WTC11 (cell line): ENCODE results near the gene EHMT1. TPM values are rescaled to one million over a fixed set of nuclear protein-coding genes. Genes with fewer than 3 reads are reported as not detected.

Source experiments
- ATAC-seq: fragments of 200-7000 bp; cut with Tn5 transposase; 2 replicates; pipeline ENCODE4 v1.10.0; 2021; ENCODE audit warnings: mild to moderate bottlenecking, moderate library complexity
- CTCF ChIA-PET: fragments of 300-600 bp; sonication (Branson Sonifier 250); formaldehyde crosslinking; loops from one replicate; lab custom pipeline; 2021; ENCODE audit warnings: antibody characterized with exemption; lab: Charles Lee
- POLR2A ChIA-PET: fragments of 350-600 bp; sonication (Branson Sonifier 250); formaldehyde crosslinking; loops from one replicate; lab custom pipeline; 2021; ENCODE audit warnings: antibody characterized with exemption; lab: Charles Lee
- DNase-seq: peaks from one replicate; pipeline ENCODE4 v3.0.0; 2021; ENCODE audit warnings: low spot score
- H3K27ac Mint-ChIP-seq: 2 replicates; pipeline ENCODE4 v1.8.0; 2021; ENCODE audit warnings: mixed read lengths
- H3K27me3 Mint-ChIP-seq: 2 replicates; pipeline ENCODE4 v1.8.0; 2021; ENCODE audit warnings: low read depth, mild to moderate bottlenecking, moderate library complexity, mixed read lengths
- H3K36me3 Mint-ChIP-seq: 2 replicates; pipeline ENCODE4 v1.8.0; 2021; ENCODE audit warnings: mixed read lengths
- H3K4me1 Mint-ChIP-seq: 2 replicates; pipeline ENCODE4 v1.8.0; 2022; ENCODE audit warnings: mixed read lengths
- H3K4me3 Mint-ChIP-seq: 2 replicates; pipeline ENCODE4 v1.8.0; 2021; ENCODE audit warnings: mild to moderate bottlenecking, moderate library complexity, mixed read lengths
- H3K9me3 Mint-ChIP-seq: 2 replicates; pipeline ENCODE4 v1.8.0; 2021; ENCODE audit warnings: mixed read lengths
- FOXP1 ChIP-seq: sonication (generic); formaldehyde crosslinking; IDR thresholded peaks from 2 replicates; pipeline ENCODE4 v1.8.0; 2022; ENCODE audit warnings: missing genetic modification reagents, mild to moderate bottlenecking, moderate library complexity, borderline replicate concordance
- MYBL2 ChIP-seq: sonication (generic); formaldehyde crosslinking; IDR thresholded peaks from 2 replicates; pipeline ENCODE4 v1.8.1; 2023; ENCODE audit warnings: mild to moderate bottlenecking, moderate library complexity, missing genetic modification reagents
- RELA ChIP-seq: sonication (generic); formaldehyde crosslinking; IDR thresholded peaks from 2 replicates; pipeline ENCODE4 v1.8.1; 2022; ENCODE audit warnings: missing genetic modification reagents, mild to moderate bottlenecking, borderline replicate concordance
- SMAD4 ChIP-seq: sonication (generic); formaldehyde crosslinking; IDR thresholded peaks from 2 replicates; pipeline ENCODE4 v1.8.0; 2022; ENCODE audit warnings: mild to moderate bottlenecking, missing genetic modification reagents
- ZNF121 ChIP-seq: sonication (generic); formaldehyde crosslinking; IDR thresholded peaks from 2 replicates; pipeline ENCODE4 v1.8.0; 2023; ENCODE audit warnings: missing genetic modification reagents
- ZNF671 ChIP-seq: fragments of 250-450 bp; sonication (Bioruptor Pico); IDR thresholded peaks from 2 replicates; pipeline ENCODE4 v1.8.0; 2021; ENCODE audit warnings: mild to moderate bottlenecking
- total RNA-seq: library from RNA; stranded (reverse); gene quantifications from 3 replicates; pipeline ENCODE4 v1.2.3, GENCODE V29; 2021
- TF ChIP-seq, protein P1 (sequence below): sonication (generic); formaldehyde crosslinking; conservative IDR thresholded peaks from 2 replicates; pipeline ENCODE4 v1.8.1; 2023; ENCODE audit warnings: mild to moderate bottlenecking, low read depth, missing genetic modification reagents, moderate library complexity
- TF ChIP-seq, protein P2 (sequence below): fragments of 250-450 bp; sonication (Bioruptor Pico); IDR thresholded peaks from 2 replicates; pipeline ENCODE4 v1.9.0; 2021; ENCODE audit warnings: mild to moderate bottlenecking, borderline replicate concordance
- TF ChIP-seq, protein P3 (sequence below): sonication (generic); formaldehyde crosslinking; IDR thresholded peaks from 2 replicates; pipeline ENCODE4 v1.8.0; 2022; ENCODE audit warnings: missing genetic modification reagents
- TF ChIP-seq, protein P4 (sequence below): fragments of 250-450 bp; sonication (Bioruptor Pico); conservative IDR thresholded peaks from 2 replicates; pipeline ENCODE4 v1.9.0; 2021; ENCODE audit warnings: mild to moderate bottlenecking
- TF ChIP-seq, protein P5 (sequence below): sonication (generic); formaldehyde crosslinking; IDR thresholded peaks from 2 replicates; pipeline ENCODE4 v1.8.0; 2023; ENCODE audit warnings: mild to moderate bottlenecking, missing genetic modification reagents

The EHMT1 gene
- total RNA-seq, 1 experiment from 2014 or later = 170 TPM

DNA sequence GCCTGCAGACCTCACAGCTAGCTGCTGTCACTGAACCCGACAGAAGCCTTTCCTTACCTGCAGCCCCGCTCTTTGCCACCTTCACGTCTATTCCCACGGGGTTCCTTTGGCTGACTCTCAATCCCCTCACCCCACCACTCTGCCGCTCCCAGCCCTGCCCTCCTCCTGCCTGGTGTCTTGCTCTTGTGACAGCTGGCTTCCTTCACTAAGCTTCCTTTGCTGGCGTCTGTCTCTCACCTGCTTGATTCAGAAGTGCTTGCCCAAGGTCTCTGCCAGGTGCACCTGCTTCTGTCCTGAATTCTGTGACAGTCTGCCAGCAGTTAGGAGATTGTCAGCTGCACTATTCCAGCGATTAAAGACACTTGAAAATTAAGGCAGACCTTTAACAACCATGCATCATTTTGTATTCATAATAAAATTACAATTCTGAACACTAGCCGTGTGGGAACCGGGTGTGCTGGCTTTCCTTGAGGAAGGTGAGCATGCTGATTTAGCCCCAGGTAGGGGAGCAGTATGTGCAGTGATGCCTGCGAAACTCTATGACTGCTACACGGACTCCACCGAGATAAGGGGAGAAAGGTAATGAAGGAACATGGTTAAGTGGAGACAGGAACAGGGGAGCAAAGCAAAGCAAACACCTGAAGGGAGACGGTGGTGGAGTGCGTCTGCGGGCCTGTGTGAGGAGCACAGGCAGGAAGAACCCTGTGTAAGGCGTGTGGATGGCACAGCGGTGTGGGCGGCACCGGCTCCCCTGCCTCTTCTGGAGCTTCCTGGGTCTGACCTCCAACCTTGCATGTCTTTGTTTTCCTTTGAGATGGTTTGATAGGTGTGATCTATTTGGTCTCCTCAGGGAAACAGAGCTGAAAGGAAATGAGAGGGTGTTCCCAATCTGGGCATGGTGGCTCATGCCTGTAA, 178.7 kb downstream of the EHMT1 start:
- POLR2A ChIA-PET = no interaction called here
- Mint-ChIP-seq H3K4me1 (no peaks in the 10 kb centered on the region), H3K27ac (no peak overlapping the region), H3K9me3 (no peaks in the 10 kb centered on the region), H3K36me3 (peaks cover 78% of the 10 kb centered on the region), H3K4me3 (no peak overlapping the region), H3K27me3 (no peaks in the 10 kb centered on the region)
- no peak for DNase-seq
- no peak for ATAC-seq
- TF ChIP-seq, protein P1, sequence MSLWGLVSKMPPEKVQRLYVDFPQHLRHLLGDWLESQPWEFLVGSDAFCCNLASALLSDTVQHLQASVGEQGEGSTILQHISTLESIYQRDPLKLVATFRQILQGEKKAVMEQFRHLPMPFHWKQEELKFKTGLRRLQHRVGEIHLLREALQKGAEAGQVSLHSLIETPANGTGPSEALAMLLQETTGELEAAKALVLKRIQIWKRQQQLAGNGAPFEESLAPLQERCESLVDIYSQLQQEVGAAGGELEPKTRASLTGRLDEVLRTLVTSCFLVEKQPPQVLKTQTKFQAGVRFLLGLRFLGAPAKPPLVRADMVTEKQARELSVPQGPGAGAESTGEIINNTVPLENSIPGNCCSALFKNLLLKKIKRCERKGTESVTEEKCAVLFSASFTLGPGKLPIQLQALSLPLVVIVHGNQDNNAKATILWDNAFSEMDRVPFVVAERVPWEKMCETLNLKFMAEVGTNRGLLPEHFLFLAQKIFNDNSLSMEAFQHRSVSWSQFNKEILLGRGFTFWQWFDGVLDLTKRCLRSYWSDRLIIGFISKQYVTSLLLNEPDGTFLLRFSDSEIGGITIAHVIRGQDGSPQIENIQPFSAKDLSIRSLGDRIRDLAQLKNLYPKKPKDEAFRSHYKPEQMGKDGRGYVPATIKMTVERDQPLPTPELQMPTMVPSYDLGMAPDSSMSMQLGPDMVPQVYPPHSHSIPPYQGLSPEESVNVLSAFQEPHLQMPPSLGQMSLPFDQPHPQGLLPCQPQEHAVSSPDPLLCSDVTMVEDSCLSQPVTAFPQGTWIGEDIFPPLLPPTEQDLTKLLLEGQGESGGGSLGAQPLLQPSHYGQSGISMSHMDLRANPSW (CRISPR knock-in tag) = no peak
- TF ChIP-seq, protein P2, sequence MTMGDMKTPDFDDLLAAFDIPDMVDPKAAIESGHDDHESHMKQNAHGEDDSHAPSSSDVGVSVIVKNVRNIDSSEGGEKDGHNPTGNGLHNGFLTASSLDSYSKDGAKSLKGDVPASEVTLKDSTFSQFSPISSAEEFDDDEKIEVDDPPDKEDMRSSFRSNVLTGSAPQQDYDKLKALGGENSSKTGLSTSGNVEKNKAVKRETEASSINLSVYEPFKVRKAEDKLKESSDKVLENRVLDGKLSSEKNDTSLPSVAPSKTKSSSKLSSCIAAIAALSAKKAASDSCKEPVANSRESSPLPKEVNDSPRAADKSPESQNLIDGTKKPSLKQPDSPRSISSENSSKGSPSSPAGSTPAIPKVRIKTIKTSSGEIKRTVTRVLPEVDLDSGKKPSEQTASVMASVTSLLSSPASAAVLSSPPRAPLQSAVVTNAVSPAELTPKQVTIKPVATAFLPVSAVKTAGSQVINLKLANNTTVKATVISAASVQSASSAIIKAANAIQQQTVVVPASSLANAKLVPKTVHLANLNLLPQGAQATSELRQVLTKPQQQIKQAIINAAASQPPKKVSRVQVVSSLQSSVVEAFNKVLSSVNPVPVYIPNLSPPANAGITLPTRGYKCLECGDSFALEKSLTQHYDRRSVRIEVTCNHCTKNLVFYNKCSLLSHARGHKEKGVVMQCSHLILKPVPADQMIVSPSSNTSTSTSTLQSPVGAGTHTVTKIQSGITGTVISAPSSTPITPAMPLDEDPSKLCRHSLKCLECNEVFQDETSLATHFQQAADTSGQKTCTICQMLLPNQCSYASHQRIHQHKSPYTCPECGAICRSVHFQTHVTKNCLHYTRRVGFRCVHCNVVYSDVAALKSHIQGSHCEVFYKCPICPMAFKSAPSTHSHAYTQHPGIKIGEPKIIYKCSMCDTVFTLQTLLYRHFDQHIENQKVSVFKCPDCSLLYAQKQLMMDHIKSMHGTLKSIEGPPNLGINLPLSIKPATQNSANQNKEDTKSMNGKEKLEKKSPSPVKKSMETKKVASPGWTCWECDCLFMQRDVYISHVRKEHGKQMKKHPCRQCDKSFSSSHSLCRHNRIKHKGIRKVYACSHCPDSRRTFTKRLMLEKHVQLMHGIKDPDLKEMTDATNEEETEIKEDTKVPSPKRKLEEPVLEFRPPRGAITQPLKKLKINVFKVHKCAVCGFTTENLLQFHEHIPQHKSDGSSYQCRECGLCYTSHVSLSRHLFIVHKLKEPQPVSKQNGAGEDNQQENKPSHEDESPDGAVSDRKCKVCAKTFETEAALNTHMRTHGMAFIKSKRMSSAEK = no peak
- TF ChIP-seq ZNF671 (no peak), RELA (no peak), SMAD4 (CRISPR knock-in tag) (no peak), MYBL2 (CRISPR knock-in tag) (no peak)
- CTCF ChIA-PET = no interaction called here

DNA sequence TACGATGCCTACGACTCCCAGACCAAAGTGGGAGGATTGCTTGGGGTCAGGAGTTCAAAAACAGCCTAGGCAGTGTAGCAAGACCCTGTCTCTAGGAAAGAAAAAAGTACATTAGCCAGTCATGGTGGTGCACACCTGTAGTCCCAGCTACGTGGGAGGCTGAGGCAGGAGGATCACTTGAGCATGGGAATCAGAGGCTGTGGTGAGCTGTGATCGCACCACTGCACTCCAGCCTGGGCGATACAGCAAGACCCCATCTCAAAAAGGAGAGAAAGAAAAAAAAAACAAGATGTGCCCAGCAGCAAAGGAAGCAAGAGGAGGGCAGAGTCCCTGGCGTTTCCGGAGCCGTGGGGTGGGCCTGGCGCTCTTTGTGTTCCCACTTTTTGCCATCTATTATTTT, 179.3 kb downstream of the EHMT1 start:
- DNase-seq (no peak), ATAC-seq (no peak)
- Mint-ChIP-seq H3K27me3 (no peaks in the 10 kb centered on the region), H3K27ac (no peak overlapping the region), H3K9me3 (no peaks in the 10 kb centered on the region), H3K4me1 (no peaks in the 10 kb centered on the region), H3K36me3 (peaks cover 77% of the 10 kb centered on the region), H3K4me3 (no peak overlapping the region)
- TF ChIP-seq FOXP1 (CRISPR knock-in tag) (no peak), ZNF121 (CRISPR knock-in tag) (peak; percentile 82)
- CTCF ChIA-PET = no interaction called here
- POLR2A ChIA-PET = no interaction called here

DNA sequence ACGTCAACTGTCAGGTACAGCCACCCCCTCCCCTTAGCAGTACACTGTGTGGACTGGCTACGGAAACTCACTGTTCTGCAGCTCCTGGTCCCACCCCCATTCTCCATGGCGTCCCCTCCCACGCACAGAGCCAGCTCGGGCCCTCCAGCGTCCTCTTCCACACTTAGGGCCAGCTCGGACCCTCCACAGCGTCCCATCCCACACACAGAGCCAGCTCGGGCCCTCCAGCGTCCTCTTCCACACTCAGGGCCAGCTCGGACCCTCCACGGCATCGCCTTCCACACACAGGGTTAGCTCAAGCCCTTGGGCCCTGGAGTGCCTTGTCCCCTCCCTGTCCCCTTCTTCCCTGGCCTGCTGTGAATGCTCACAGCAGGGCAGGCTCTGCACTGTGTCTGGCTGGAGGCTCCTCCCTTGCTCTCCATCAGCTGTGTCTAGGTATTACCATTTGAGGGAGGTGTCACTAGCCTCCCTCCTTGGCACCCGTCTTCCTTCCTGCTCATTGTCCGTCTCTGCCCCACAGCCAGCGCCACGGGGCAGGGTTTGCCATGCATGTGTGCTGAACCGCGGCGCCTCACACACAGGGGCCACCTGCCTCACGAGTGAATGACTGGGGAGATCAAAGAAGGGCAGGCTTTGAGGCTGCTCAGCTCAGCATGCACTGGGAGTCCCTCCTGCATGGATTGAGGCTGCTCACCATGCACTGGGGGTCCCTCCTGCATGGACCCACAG, 180.3 kb downstream of the EHMT1 start:
- POLR2A ChIA-PET = no interaction called here
- Mint-ChIP-seq H3K4me1 (no peaks in the 10 kb centered on the region), H3K4me3 (no peak overlapping the region), H3K36me3 (peaks cover 78% of the 10 kb centered on the region), H3K27me3 (no peaks in the 10 kb centered on the region), H3K9me3 (no peaks in the 10 kb centered on the region), H3K27ac (peak overlapping the region; percentile 57; the same call in 1 of the 2 replicates)
- no peak for DNase-seq
- CTCF ChIA-PET = interaction anchor here (1.0 kb wide), 1 partner anchor 126 kb away, joined by 3 read pairs; no protein-coding TSS in a partner anchor
- ATAC-seq = no peak
- TF ChIP-seq, protein P3, sequence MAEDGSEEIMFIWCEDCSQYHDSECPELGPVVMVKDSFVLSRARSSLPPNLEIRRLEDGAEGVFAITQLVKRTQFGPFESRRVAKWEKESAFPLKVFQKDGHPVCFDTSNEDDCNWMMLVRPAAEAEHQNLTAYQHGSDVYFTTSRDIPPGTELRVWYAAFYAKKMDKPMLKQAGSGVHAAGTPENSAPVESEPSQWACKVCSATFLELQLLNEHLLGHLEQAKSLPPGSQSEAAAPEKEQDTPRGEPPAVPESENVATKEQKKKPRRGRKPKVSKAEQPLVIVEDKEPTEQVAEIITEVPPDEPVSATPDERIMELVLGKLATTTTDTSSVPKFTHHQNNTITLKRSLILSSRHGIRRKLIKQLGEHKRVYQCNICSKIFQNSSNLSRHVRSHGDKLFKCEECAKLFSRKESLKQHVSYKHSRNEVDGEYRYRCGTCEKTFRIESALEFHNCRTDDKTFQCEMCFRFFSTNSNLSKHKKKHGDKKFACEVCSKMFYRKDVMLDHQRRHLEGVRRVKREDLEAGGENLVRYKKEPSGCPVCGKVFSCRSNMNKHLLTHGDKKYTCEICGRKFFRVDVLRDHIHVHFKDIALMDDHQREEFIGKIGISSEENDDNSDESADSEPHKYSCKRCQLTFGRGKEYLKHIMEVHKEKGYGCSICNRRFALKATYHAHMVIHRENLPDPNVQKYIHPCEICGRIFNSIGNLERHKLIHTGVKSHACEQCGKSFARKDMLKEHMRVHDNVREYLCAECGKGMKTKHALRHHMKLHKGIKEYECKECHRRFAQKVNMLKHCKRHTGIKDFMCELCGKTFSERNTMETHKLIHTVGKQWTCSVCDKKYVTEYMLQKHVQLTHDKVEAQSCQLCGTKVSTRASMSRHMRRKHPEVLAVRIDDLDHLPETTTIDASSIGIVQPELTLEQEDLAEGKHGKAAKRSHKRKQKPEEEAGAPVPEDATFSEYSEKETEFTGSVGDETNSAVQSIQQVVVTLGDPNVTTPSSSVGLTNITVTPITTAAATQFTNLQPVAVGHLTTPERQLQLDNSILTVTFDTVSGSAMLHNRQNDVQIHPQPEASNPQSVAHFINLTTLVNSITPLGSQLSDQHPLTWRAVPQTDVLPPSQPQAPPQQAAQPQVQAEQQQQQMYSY (CRISPR knock-in tag) = no peak
- TF ChIP-seq, protein P4, sequence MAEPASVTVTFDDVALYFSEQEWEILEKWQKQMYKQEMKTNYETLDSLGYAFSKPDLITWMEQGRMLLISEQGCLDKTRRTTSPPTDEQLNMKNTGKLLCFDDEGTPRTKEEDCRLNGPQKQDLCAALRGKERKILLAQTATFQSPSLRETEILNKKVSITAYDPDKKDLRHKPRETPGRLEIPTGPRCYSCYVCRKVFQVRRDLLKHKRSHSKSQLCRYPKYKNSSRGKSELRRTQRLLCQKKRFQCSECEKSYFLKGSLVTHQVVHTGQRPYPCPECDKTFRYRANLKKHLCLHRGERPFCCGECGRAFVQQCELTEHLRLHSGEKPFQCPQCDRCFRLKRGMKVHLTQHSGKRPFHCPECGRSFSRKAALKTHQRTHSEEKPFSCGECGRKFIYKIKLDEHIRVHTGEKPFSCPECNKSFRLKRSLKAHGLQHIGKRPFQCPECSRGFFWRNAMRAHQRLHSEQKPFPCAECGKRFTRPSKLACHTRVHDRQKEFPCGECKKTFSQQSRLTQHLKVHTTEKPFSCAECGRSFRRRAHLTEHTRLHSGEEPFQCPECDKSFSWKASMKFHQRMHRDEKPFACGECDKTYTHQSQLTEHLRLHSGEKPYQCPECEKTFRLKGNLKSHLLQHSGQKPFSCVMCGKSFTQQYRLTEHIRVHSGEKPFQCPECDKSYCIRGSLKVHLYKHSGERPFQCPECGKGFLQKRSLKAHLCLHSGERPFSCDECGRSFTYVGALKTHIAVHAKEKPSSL = no peak
- TF ChIP-seq, protein P5, sequence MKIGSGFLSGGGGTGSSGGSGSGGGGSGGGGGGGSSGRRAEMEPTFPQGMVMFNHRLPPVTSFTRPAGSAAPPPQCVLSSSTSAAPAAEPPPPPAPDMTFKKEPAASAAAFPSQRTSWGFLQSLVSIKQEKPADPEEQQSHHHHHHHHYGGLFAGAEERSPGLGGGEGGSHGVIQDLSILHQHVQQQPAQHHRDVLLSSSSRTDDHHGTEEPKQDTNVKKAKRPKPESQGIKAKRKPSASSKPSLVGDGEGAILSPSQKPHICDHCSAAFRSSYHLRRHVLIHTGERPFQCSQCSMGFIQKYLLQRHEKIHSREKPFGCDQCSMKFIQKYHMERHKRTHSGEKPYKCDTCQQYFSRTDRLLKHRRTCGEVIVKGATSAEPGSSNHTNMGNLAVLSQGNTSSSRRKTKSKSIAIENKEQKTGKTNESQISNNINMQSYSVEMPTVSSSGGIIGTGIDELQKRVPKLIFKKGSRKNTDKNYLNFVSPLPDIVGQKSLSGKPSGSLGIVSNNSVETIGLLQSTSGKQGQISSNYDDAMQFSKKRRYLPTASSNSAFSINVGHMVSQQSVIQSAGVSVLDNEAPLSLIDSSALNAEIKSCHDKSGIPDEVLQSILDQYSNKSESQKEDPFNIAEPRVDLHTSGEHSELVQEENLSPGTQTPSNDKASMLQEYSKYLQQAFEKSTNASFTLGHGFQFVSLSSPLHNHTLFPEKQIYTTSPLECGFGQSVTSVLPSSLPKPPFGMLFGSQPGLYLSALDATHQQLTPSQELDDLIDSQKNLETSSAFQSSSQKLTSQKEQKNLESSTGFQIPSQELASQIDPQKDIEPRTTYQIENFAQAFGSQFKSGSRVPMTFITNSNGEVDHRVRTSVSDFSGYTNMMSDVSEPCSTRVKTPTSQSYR (CRISPR knock-in tag) = no peak
